MM.1S (cell line): Measurements from ENCODE around the gene MPST.

ENCODE experiments used
- CTCF ChIP-seq: fragments of 300-600 bp; sonication (generic); IDR thresholded peaks from 2 replicates; pipeline ENCODE4 v1.5.1; 2016; ENCODE audit warnings: antibody characterized with exemption, low read length, mixed read lengths
- EZH2 ChIP-seq: fragments of 300-600 bp; sonication (generic); optimal IDR thresholded peaks from 2 replicates; pipeline ENCODE3; 2017; ENCODE audit warnings: low read depth, mild to moderate bottlenecking, antibody characterized with exemption, low read length, mixed read lengths
- EZH2phosphoT487 ChIP-seq: fragments of 300-600 bp; sonication (generic); IDR thresholded peaks from 2 replicates; pipeline ENCODE4 v1.6.1; 2018; ENCODE audit warnings: antibody characterized with exemption, low read length

GRCh38 chr22:37065961-37066360 lies 46.4 kb downstream of the MPST start:
- TF ChIP-seq CTCF (no peak), EZH2phosphoT487 (no peak), EZH2 (no peak)
